ENCODE results near the gene CEP162. TPM values are rescaled to one million over a fixed set of nuclear protein-coding genes. Genes with fewer than 3 reads are reported as not detected.
"Not testable (repeated sequence)": the region's sequence is repeated elsewhere in the genome, so short reads cannot be mapped to it uniquely, and the experiment has no call there.

The CEP162 gene
- total and polyA plus RNA-seq, 2 donors (not counting 1 experiment from before 2014, with no cell fraction given), result 1.8 to 13.4 TPM

- Histone ChIP-seq H3K27ac (ENCODE audit: low read length in 2 of 2) (no peak overlapping the region), H2AFZ (ENCODE audit: insufficient read depth, low read depth, low read length, poor library complexity, severe bottlenecking) (no peak overlapping the region), H3K36me3 (replicated peaks in 1 of 2; ENCODE audit: control extremely low read depth in 1 of 2, control insufficient read depth in 1 of 2, extremely low read depth in 1 of 2, insufficient read depth in 2 of 2, low read length in 1 of 2) (no peaks in the 10 kb centered on the region), H3K4me3 (ENCODE audit: control extremely low read depth in 1 of 5, extremely low read depth in 1 of 5, insufficient read depth in 1 of 5, low read depth in 2 of 5, low read length in 4 of 5) (no peak overlapping the region), H3K9me3 (ENCODE audit: control extremely low read depth in 1 of 3, control insufficient read depth in 2 of 3, insufficient read depth in 1 of 3, low read length in 2 of 3) (peaks cover 0 to 13% (median 0%) of the 10 kb centered on the region in 3 donors), H3K79me2 (ENCODE audit: control insufficient read depth, insufficient read depth, low read length) (no peaks in the 10 kb centered on the region), H4K20me1 (ENCODE audit: control insufficient read depth, insufficient read depth, low read length, poor library complexity, severe bottlenecking) (no peaks in the 10 kb centered on the region), H3K4me2 (replicated peaks; ENCODE audit: low read depth, low read length, poor library complexity, severe bottlenecking) (no peak overlapping the region), H3K9ac (ENCODE audit: low read length) (no peak overlapping the region), H3K27me3 (replicated peaks in 1 of 4; ENCODE audit: control extremely low read depth in 1 of 4, control insufficient read depth in 3 of 4, insufficient read depth in 4 of 4, low read length in 3 of 4) (no peaks in the 10 kb centered on the region), H3K4me1 (ENCODE audit: control insufficient read depth in 2 of 2, insufficient read depth in 2 of 2, low read length in 2 of 2) (no peaks in the 10 kb centered on the region)
- DNase-seq, result no peak
- peaks cover 19% of the 10 kb centered on the region for H3K27me3 Mint-ChIP-seq
- H3K9me3 Mint-ChIP-seq (ENCODE audit: insufficient read depth), result peaks cover 2% of the 10 kb centered on the region
- WGBS (ENCODE audit: insufficient coverage), result 75% methylated on average over 3 of the region's 5 CpGs
- CTCF ChIA-PET, result no interaction called here
- POLR2A ChIA-PET, result interaction anchor here (0.6 kb wide), 1 partner anchor 1226 kb away, joined by 9 read pairs; no protein-coding TSS in a partner anchor
- no peak for ATAC-seq (ENCODE audit: low read depth)
- H3K4me3 Mint-ChIP-seq, result no peak overlapping the region
- no peak for TF ChIP-seq CTCF (IDR thresholded peaks at IDR 0.05)
- TF ChIP-seq EZH2 (IDR thresholded peaks at IDR 0.05; ENCODE audit: borderline replicate concordance, insufficient read depth, low read depth, low read length, poor library complexity, severe bottlenecking), result no peak
- no peak overlapping the region for H3K27ac Mint-ChIP-seq
- no peaks in the 10 kb centered on the region for H3K4me1 Mint-ChIP-seq
- intact Hi-C loops (cut with micrococcal nuclease), result no loop called here
Observed at GRCh38 chr6:84118191-84118590, 109.3 kb downstream of the CEP162 start.

- H3K27ac Mint-ChIP-seq; H3K4me2 ChIP-seq (replicated peaks; ENCODE audit: low read depth, low read length, poor library complexity, severe bottlenecking); intact Hi-C loops (cut with micrococcal nuclease); POLR2A ChIA-PET; H3K9me3 Mint-ChIP-seq (ENCODE audit: insufficient read depth); H2AFZ ChIP-seq (ENCODE audit: insufficient read depth, low read depth, low read length, poor library complexity, severe bottlenecking); H3K79me2 ChIP-seq (ENCODE audit: control insufficient read depth, insufficient read depth, low read length); H3K36me3 ChIP-seq (replicated peaks in 1 of 2; ENCODE audit: control extremely low read depth in 1 of 2, control insufficient read depth in 1 of 2, extremely low read depth in 1 of 2, insufficient read depth in 2 of 2, low read length in 1 of 2); H3K4me1 ChIP-seq (ENCODE audit: control insufficient read depth in 2 of 2, insufficient read depth in 2 of 2, low read length in 2 of 2); H3K27me3 ChIP-seq (replicated peaks in 1 of 4; ENCODE audit: control extremely low read depth in 1 of 4, control insufficient read depth in 3 of 4, insufficient read depth in 4 of 4, low read length in 3 of 4); ATAC-seq (ENCODE audit: low read depth); H4K20me1 ChIP-seq (ENCODE audit: control insufficient read depth, insufficient read depth, low read length, poor library complexity, severe bottlenecking); CTCF ChIA-PET; H3K27ac ChIP-seq (ENCODE audit: low read length in 2 of 2); H3K9ac ChIP-seq (ENCODE audit: low read length); H3K4me1 Mint-ChIP-seq; DNase-seq; H3K4me3 Mint-ChIP-seq; H3K4me3 ChIP-seq (ENCODE audit: control extremely low read depth in 1 of 5, extremely low read depth in 1 of 5, insufficient read depth in 1 of 5, low read depth in 2 of 5, low read length in 4 of 5): not testable (repeated sequence)
- H3K27me3 Mint-ChIP-seq, result peaks cover 19% of the 10 kb centered on the region
- peaks cover 0 to 13% (median 0%) of the 10 kb centered on the region in 3 donors for H3K9me3 ChIP-seq (ENCODE audit: control extremely low read depth in 1 of 3, control insufficient read depth in 2 of 3, insufficient read depth in 1 of 3, low read length in 2 of 3)
- WGBS (ENCODE audit: insufficient coverage), result 91% methylated on average over 7 of the region's 8 CpGs
Observed at GRCh38 chr6:84114933-84115594, 112.4 kb downstream of the CEP162 start.

- WGBS (ENCODE audit: insufficient coverage), result no CpG with 5 or more reads among the region's 1 CpG
- peaks cover 14% of the 10 kb centered on the region for H3K27me3 Mint-ChIP-seq
- CTCF ChIA-PET; H3K27ac ChIP-seq (ENCODE audit: low read length in 2 of 2); H3K4me2 ChIP-seq (replicated peaks; ENCODE audit: low read depth, low read length, poor library complexity, severe bottlenecking); intact Hi-C loops (cut with micrococcal nuclease); POLR2A ChIA-PET; H3K4me1 Mint-ChIP-seq; H3K9me3 ChIP-seq (ENCODE audit: control extremely low read depth in 1 of 3, control insufficient read depth in 2 of 3, insufficient read depth in 1 of 3, low read length in 2 of 3); H4K20me1 ChIP-seq (ENCODE audit: control insufficient read depth, insufficient read depth, low read length, poor library complexity, severe bottlenecking); H3K4me3 ChIP-seq (ENCODE audit: control extremely low read depth in 1 of 5, extremely low read depth in 1 of 5, insufficient read depth in 1 of 5, low read depth in 2 of 5, low read length in 4 of 5); H3K27ac Mint-ChIP-seq; H3K4me3 Mint-ChIP-seq; H3K9me3 Mint-ChIP-seq (ENCODE audit: insufficient read depth); H2AFZ ChIP-seq (ENCODE audit: insufficient read depth, low read depth, low read length, poor library complexity, severe bottlenecking); ATAC-seq (ENCODE audit: low read depth); H3K79me2 ChIP-seq (ENCODE audit: control insufficient read depth, insufficient read depth, low read length); H3K36me3 ChIP-seq (replicated peaks in 1 of 2; ENCODE audit: control extremely low read depth in 1 of 2, control insufficient read depth in 1 of 2, extremely low read depth in 1 of 2, insufficient read depth in 2 of 2, low read length in 1 of 2); H3K27me3 ChIP-seq (replicated peaks in 1 of 4; ENCODE audit: control extremely low read depth in 1 of 4, control insufficient read depth in 3 of 4, insufficient read depth in 4 of 4, low read length in 3 of 4); H3K4me1 ChIP-seq (ENCODE audit: control insufficient read depth in 2 of 2, insufficient read depth in 2 of 2, low read length in 2 of 2); DNase-seq; H3K9ac ChIP-seq (ENCODE audit: low read length): not testable (repeated sequence)
Observed at GRCh38 chr6:84111351-84111750, 116.1 kb downstream of the CEP162 start.
